G401 (cell line): ENCODE measurements around the gene CXXC5. TPM values are rescaled to one million over a fixed set of nuclear protein-coding genes. Genes with fewer than 3 reads are reported as not detected.
A peak's percentile ranks its signal among the peaks of the same experiment; 100 is the strongest.

Experiments used
- DNase-seq: peaks from one replicate; pipeline ENCODE4 v3.0.0-alpha.2; 2015; ENCODE audit warnings: low spot score
- in situ Hi-C: cut with HindIII; loops from 2 replicates; pipeline ENCODE4 v1.10.0; 2016; ENCODE audit warnings: low sequenced_read_pairs, mixed read lengths
- total RNA-seq: library from RNA; depleted of rRNA; stranded (reverse); fragments of >200 nt; shearing (Covaris generic); gene quantifications from 2 replicates; pipeline ENCODE4 v1.2.3, GENCODE V29; 2014

Gene CXXC5
- total RNA-seq, 1 experiment from 2014 or later = 280 TPM

DNA sequence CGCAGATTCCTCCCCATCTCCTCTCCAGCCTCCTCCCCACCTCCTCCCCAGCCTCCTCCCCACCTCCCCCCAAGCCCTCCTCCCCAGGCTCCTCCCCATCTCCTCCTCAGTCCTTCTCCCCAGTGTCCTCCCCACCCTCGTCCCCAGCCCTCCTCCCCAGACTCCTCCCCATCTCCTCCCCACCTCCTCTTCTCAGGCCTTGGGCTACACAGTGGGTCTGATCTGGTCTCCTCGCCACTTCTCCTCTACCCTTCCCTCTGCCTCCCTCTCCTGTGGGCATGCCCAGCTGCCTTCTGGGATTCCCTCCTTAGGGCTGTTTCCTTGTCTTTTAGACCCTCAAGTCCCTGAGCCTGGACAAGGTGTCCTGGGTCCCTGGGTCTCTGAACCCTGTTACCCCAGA, 28.3 kb downstream of the CXXC5 start:
- no peak for DNase-seq
- in situ Hi-C loops = no loop called here

- in situ Hi-C loops = no loop called here
- peak; percentile 80 for DNase-seq
These were observed 29.0 kb downstream of the CXXC5 start for GRCh38 chr5:139676951-139677735.

- in situ Hi-C loops = no loop called here
- DNase-seq = peak; percentile 71
These were observed 29.8 kb downstream of the CXXC5 start for GRCh38 chr5:139677736-139678613.

DNA sequence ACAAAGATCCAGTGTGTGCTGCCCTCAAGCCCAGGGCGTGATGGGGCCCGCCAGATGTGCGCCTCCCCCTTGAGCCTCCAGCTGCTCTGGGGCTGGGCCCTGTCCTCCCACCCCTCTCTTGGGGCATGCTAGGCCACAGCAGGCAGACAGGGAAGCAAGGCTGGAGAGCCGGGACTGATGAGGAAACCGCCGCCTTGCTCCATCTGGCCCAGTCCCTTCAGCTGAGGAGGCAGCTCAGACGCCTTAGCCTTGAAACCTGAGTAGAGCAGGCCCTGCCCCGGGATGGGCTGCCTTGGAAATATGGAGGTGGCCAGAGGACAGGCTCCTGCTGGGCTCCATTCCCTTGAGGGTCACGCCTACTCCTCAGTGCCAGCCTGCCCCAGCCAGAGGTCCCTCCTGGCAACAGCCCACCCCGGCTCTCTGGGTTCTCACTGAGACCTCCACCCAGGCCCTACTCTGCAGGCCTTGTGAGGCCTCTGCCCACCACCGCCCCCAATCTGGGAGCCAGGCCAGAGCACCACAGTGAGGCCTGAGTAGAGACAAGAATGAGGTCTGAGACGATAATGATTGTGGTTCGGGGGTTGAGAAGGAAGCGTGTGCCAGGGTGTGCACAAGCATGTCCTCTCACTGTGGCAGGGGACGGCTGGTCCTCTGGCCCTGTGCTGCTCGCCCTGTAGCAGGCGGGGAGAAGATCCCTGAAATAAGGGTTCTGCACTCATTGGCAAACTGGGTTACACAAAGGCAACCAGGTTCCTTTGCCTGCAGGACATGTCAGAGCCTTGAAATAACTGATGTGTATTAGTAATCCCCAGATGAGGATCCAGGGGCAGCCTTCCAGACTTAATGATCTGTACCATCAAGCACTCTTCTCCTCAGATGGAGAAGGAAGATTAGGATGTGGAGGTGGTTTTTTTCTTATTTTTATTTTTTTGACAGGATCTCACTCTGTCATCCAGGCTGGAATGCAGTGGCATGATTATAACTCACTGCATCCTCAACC, 30.9 kb downstream of the CXXC5 start:
- in situ Hi-C loops = no loop called here
- no peak for DNase-seq

DNA sequence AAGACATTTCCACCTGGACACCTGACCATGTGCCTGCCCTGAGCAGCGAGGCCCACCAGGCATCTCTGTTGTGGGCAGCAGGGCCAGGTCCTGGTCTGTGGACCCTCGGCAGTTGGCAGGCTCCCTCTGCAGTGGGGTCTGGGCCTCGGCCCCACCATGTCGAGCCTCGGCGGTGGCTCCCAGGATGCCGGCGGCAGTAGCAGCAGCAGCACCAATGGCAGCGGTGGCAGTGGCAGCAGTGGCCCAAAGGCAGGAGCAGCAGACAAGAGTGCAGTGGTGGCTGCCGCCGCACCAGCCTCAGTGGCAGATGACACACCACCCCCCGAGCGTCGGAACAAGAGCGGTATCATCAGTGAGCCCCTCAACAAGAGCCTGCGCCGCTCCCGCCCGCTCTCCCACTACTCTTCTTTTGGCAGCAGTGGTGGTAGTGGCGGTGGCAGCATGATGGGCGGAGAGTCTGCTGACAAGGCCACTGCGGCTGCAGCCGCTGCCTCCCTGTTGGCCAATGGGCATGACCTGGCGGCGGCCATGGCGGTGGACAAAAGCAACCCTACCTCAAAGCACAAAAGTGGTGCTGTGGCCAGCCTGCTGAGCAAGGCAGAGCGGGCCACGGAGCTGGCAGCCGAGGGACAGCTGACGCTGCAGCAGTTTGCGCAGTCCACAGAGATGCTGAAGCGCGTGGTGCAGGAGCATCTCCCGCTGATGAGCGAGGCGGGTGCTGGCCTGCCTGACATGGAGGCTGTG, 32.4 kb downstream of the CXXC5 start:
- in situ Hi-C loops = no loop called here
- DNase-seq = no peak

DNA sequence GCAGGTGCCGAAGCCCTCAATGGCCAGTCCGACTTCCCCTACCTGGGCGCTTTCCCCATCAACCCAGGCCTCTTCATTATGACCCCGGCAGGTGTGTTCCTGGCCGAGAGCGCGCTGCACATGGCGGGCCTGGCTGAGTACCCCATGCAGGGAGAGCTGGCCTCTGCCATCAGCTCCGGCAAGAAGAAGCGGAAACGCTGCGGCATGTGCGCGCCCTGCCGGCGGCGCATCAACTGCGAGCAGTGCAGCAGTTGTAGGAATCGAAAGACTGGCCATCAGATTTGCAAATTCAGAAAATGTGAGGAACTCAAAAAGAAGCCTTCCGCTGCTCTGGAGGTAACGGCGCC, 32.9 kb downstream of the CXXC5 start:
- peak; percentile 84 for DNase-seq
- in situ Hi-C loops = no loop called here

DNA sequence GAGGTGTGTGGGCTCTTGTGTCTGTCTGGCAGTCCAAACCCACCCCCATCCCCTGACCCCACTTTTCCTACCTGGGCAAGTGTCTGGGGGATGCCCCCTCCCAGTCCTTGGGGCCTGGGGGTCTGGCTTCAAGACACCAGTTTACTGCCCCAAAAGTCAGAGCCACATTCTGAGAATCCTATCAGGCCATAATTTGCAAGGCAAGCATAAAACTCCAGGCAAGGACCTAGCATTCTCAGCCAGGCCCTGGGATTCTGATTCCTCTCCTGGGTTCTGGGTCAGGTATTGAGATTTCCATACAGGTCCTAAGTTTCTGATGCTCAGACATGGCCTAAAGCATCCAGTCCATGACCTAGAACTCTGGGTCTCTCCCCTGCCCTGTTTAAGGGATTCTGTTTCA, 33.3 kb downstream of the CXXC5 start:
- DNase-seq = no peak
- in situ Hi-C loops = no loop called here

DNA sequence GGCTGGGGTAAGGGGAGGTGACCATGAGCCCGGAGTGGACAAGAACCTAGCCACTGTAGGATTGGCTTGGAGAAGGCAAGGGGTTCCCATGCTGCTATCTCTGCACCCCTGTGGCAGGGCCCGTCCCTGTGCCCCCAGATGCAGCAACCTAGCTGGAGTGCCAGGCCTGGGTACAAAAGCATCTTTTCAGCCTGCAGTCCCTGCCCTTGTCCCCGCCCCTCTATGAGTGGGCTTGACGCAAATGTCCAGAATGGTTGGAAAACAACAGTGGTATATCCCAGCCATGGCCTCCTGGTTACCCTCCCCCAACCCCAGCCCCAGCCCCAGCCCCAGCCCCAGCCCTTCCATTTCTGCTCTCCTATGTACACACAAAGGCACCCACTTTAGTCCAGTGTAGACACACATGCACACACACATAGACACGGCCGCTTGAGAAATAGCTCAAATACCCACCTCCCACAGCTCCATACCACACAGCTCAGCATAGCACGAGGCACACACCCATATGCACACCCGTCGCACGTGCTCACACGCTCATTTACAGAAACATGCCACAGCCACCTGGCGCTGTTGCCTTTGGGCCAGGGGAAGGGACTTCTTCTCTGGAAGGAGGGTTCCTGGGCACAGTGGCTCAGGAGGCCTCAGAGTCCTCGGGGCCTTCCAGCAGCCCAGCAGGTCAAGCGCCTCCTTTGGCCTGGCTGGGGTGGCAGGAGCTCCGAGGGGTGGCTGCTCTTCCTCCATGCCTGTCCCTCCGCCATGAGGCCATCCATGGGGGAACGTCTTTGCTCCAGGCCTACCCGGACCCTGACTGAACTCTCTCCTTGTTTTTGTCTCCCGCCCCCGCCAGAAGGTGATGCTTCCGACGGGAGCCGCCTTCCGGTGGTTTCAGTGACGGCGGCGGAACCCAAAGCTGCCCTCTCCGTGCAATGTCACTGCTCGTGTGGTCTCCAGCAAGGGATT, 34.1 kb downstream of the CXXC5 start:
- DNase-seq = no peak
- in situ Hi-C loops = no loop called here

- in situ Hi-C loops = no loop called here
- no peak for DNase-seq
These were observed 35.4 kb downstream of the CXXC5 start for GRCh38 chr5:139683295-139684271.

- in situ Hi-C loops = no loop called here
- no peak for DNase-seq
These were observed 36.3 kb downstream of the CXXC5 start for GRCh38 chr5:139684350-139684880.

- peak; percentile 90 for DNase-seq
- in situ Hi-C loops = no loop called here
These were observed 37.0 kb downstream of the CXXC5 start for GRCh38 chr5:139684881-139685749.

GRCh38 chr5:139685886-139686285, 37.7 kb downstream of the CXXC5 start:
- DNase-seq = no peak
- in situ Hi-C loops = no loop called here

DNA sequence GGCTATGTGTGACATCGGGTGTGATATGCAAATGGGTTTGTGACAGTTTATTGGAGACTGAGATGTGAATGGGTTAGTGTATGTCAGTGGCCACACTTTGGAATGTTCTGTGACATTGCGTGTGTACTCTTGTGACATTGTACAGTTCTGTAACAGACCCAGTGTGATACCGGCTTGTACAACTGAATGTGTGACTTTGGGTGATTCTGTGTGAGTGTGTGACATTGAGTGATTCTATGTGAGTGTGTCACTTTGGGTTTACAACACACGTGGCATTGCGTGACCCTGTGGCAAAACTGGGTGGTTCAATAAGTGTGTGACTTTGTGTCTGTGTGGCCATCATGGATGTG, 38.2 kb downstream of the CXXC5 start:
- in situ Hi-C loops = no loop called here
- no peak for DNase-seq

- DNase-seq = no peak
- in situ Hi-C loops = no loop called here
These were observed 38.7 kb downstream of the CXXC5 start for GRCh38 chr5:139686706-139687441.

DNA sequence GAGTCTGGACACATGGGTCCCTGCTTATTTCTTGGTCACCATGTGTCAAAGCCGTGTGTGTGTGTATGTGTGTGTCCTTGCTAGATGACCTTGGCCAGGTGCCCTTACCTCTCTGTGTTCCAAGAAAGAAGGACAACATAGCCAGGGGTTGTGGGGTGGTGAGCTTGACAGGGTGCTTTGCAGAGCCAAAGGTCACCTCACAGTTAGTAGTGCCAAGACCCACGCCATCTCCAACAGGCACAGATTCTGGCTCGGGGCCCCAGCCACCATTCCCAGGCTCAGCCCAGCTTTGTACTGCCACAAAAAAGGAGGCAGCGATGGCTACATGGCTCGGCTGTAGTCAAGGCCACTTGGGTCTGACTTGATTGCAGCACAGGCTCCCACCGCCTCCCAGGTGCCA, 39.5 kb downstream of the CXXC5 start:
- no peak for DNase-seq
- in situ Hi-C loops = no loop called here
